GM06990 (cell line): ENCODE data around the gene TMEM181.
A peak's percentile ranks its signal among the peaks of the same experiment; 100 is the strongest.
"Not testable (repeated sequence)": the region's sequence is repeated elsewhere in the genome, so short reads cannot be mapped to it uniquely, and the experiment has no call there.

Experiments
- DNase-seq: peaks from one replicate; pipeline ENCODE4 v3.0.0-alpha.2; 2011; ENCODE audit not compliant: insufficient read length; ENCODE audit errors: extremely low read depth
- H3K27me3 ChIP-seq: replicated peaks from 2 replicates; pipeline ENCODE4 v1.6.0; 2011; ENCODE audit warnings: low read length; ENCODE audit not compliant: control insufficient read depth, insufficient read depth
- H3K36me3 ChIP-seq: 2 replicates; pipeline ENCODE4 v1.5.1; 2011; ENCODE audit warnings: low read length; ENCODE audit not compliant: control insufficient read depth, insufficient read depth
- H3K4me3 ChIP-seq: replicated peaks from 2 replicates; pipeline ENCODE4 v1.5.1; 2011; ENCODE audit warnings: low read depth, mild to moderate bottlenecking, control low read depth, low read length
- CTCF ChIP-seq: IDR thresholded peaks from 2 replicates; pipeline ENCODE4 v1.5.1; 2011; ENCODE audit warnings: low read length, control low read depth, mild to moderate bottlenecking, inconsistent platforms; ENCODE audit not compliant: insufficient read depth, poor library complexity, severe bottlenecking

TMEM181 gene

GRCh38 chr6:158604048-158604406 is 44.1 kb downstream of the TMEM181 start:
- no peaks in the 10 kb centered on the region for H3K27me3 ChIP-seq
- H3K4me3 ChIP-seq, result no peak overlapping the region
- H3K36me3 ChIP-seq, result peaks cover 18% of the 10 kb centered on the region
- no peak for DNase-seq
- no peak for TF ChIP-seq CTCF

- Histone ChIP-seq H3K4me3 (no peak overlapping the region), H3K36me3 (peaks cover 17% of the 10 kb centered on the region), H3K27me3 (no peaks in the 10 kb centered on the region)
- no peak for DNase-seq
- TF ChIP-seq CTCF, result peak; percentile 58
Observed at GRCh38 chr6:158605266-158605878, 45.5 kb downstream of the TMEM181 start.

- H3K36me3 ChIP-seq, result peaks cover 18% of the 10 kb centered on the region
- not testable (repeated sequence) for H3K4me3 ChIP-seq, H3K27me3 ChIP-seq, DNase-seq
Observed at GRCh38 chr6:158606011-158606410, 46.1 kb downstream of the TMEM181 start.

GRCh38 chr6:158606935-158607334 is 47.0 kb downstream of the TMEM181 start:
- H3K27me3 ChIP-seq, result no peaks in the 10 kb centered on the region
- DNase-seq, result no peak
- H3K36me3 ChIP-seq, result peaks cover 20% of the 10 kb centered on the region
- no peak for TF ChIP-seq CTCF
- H3K4me3 ChIP-seq, result no peak overlapping the region

- no peak for DNase-seq
- no peak overlapping the region for H3K4me3 ChIP-seq
- TF ChIP-seq CTCF, result no peak
- no peaks in the 10 kb centered on the region for H3K27me3 ChIP-seq
- peaks cover 20% of the 10 kb centered on the region for H3K36me3 ChIP-seq
Observed at GRCh38 chr6:158607411-158608170, 47.7 kb downstream of the TMEM181 start.

- no peak for DNase-seq
- TF ChIP-seq CTCF, result no peak
- Histone ChIP-seq H3K4me3 (no peak overlapping the region), H3K36me3 (peaks cover 20% of the 10 kb centered on the region), H3K27me3 (no peaks in the 10 kb centered on the region)
Observed at GRCh38 chr6:158608221-158608620, 48.3 kb downstream of the TMEM181 start.
